HG03558 (cell line): ENCODE results near the gene PSPH.
"Not testable (repeated sequence)": the region's sequence is repeated elsewhere in the genome, so short reads cannot be mapped to it uniquely, and the experiment has no call there.

Experiments
- ATAC-seq: cut with Tn5 transposase; IDR thresholded peaks from one replicate; pipeline ENCODE4 v1.9.1; 2021; ENCODE audit warnings: moderate number of reproducible peaks; ENCODE audit not compliant: unreplicated experiment; ENCODE audit errors: extremely low read depth

The PSPH gene

GRCh38 chr7:56051339-56052191 lies at the start of gene PSPH, which contains the start of gene CCT6A:
Gene PSPH (minus strand): TSS chr7:56051444. CDS start chr7:56021212, 30,232 bp downstream.
Gene CCT6A (plus strand): TSS chr7:56051765. CDS start chr7:56051849, 84 bp downstream.
- ATAC-seq, result peak; percentile 75

- ATAC-seq, result no peak
Observed at GRCh38 chr7:56099653-56100052, 48.4 kb upstream of the PSPH start.

- ATAC-seq, result not testable (repeated sequence)
Observed at GRCh38 chr7:56098187-56099008, 47.2 kb upstream of the PSPH start.

- ATAC-seq, result no peak
Observed at GRCh38 chr7:56097700-56098099, 46.5 kb upstream of the PSPH start.

- no peak for ATAC-seq
Observed at GRCh38 chr7:56092789-56093531, 41.7 kb upstream of the PSPH start, which contains the start of gene PHKG1. Gene PHKG1 (minus strand): TSS chr7:56092952. CDS start chr7:56088941, 4,011 bp downstream.

GRCh38 chr7:56092388-56092787 lies 41.1 kb upstream of the PSPH start:
- ATAC-seq, result not testable (repeated sequence)

- ATAC-seq, result no peak
Observed at GRCh38 chr7:56091591-56091990, 40.3 kb upstream of the PSPH start.

- no peak for ATAC-seq
Observed at GRCh38 chr7:56087445-56087844, 36.2 kb upstream of the PSPH start.

GRCh38 chr7:56086761-56087160 lies 35.5 kb upstream of the PSPH start:
- no peak for ATAC-seq

GRCh38 chr7:56083150-56083785 lies 32.0 kb upstream of the PSPH start:
- no peak for ATAC-seq

- ATAC-seq, result no peak
Observed at GRCh38 chr7:56081626-56082340, 30.5 kb upstream of the PSPH start.

GRCh38 chr7:56080726-56081435 lies 29.6 kb upstream of the PSPH start:
- not testable (repeated sequence) for ATAC-seq

- ATAC-seq, result no peak
Observed at GRCh38 chr7:56079450-56080185, 28.4 kb upstream of the PSPH start.

GRCh38 chr7:56078196-56078595 lies 27.0 kb upstream of the PSPH start:
- ATAC-seq, result no peak

GRCh38 chr7:56077681-56078080 lies 26.4 kb upstream of the PSPH start:
- ATAC-seq, result no peak

GRCh38 chr7:56074371-56074791 lies 23.1 kb upstream of the PSPH start:
- ATAC-seq, result no peak

- not testable (repeated sequence) for ATAC-seq
Observed at GRCh38 chr7:56066376-56066775, 15.1 kb upstream of the PSPH start.
